Brain microvascular endothelial cell (primary cell): Measurements from ENCODE around the gene KCNAB1.
A peak's percentile ranks its signal among the peaks of the same experiment; 100 is the strongest.

Experiments used
- DNase-seq: peaks from one replicate; pipeline ENCODE4 v3.0.0-alpha.2; 2020
- H3K27ac ChIP-seq: fragments of 250-450 bp; sonication (Bioruptor Pico); 2 replicates; pipeline ENCODE4 v1.5.1; 2020; ENCODE audit warnings: mild to moderate bottlenecking, moderate library complexity
- H3K27me3 ChIP-seq: fragments of 250-450 bp; sonication (Bioruptor Pico); replicated peaks from 2 replicates; pipeline ENCODE4 v1.5.1; 2020; ENCODE audit warnings: mild to moderate bottlenecking
- H3K36me3 ChIP-seq: fragments of 250-450 bp; sonication (Bioruptor Pico); replicated peaks from 2 replicates; pipeline ENCODE4 v1.5.1; 2020; ENCODE audit warnings: mild to moderate bottlenecking
- H3K4me3 ChIP-seq: 2 replicates; pipeline ENCODE4 v1.5.1; 2011; ENCODE audit warnings: low read depth, mild to moderate bottlenecking, control low read depth, low read length, moderate library complexity
- CTCF ChIP-seq: IDR thresholded peaks from 2 replicates; pipeline ENCODE4 v1.5.1; 2011; ENCODE audit warnings: low read depth, mild to moderate bottlenecking, moderate library complexity, low read length, control low read depth, inconsistent platforms; ENCODE audit errors: missing control alignments
- in situ Hi-C: cut with HindIII; loops from 2 replicates; pipeline ENCODE4 v1.10.0; 2017; ENCODE audit warnings: low sequenced_read_pairs, low pct_ligation_motif_present

KCNAB1 gene

GRCh38 chr3:156290924-156291271, 170.5 kb downstream of the KCNAB1 start:
- no peak overlapping the region for H3K4me3 ChIP-seq
- H3K27me3 ChIP-seq: peaks cover 23% of the 10 kb centered on the region
- no peak for DNase-seq
- in situ Hi-C loops: no loop called here
- no peaks in the 10 kb centered on the region for H3K36me3 ChIP-seq
- no peak overlapping the region for H3K27ac ChIP-seq
- TF ChIP-seq CTCF: no peak

GRCh38 chr3:156291272-156292123, 171.1 kb downstream of the KCNAB1 start:
- H3K36me3 ChIP-seq: no peaks in the 10 kb centered on the region
- no peak overlapping the region for H3K27ac ChIP-seq
- in situ Hi-C loops: no loop called here
- TF ChIP-seq CTCF: no peak
- peak overlapping the region; percentile 36 for H3K4me3 ChIP-seq
- DNase-seq: no peak
- H3K27me3 ChIP-seq: peaks cover 23% of the 10 kb centered on the region

- DNase-seq: no peak
- H3K27ac ChIP-seq: no peak overlapping the region
- H3K36me3 ChIP-seq: no peaks in the 10 kb centered on the region
- H3K27me3 ChIP-seq: peaks cover 21% of the 10 kb centered on the region
- in situ Hi-C loops: no loop called here
- TF ChIP-seq CTCF: no peak
- no peak overlapping the region for H3K4me3 ChIP-seq
These were observed 173.2 kb downstream of the KCNAB1 start for GRCh38 chr3:156293566-156293965.

- TF ChIP-seq CTCF: no peak
- Histone ChIP-seq H3K4me3 (no peak overlapping the region), H3K27me3 (no peaks in the 10 kb centered on the region), H3K36me3 (no peaks in the 10 kb centered on the region), H3K27ac (no peak overlapping the region)
- DNase-seq: no peak
- in situ Hi-C loops: no loop called here
These were observed 177.2 kb downstream of the KCNAB1 start for GRCh38 chr3:156297582-156297981.

- DNase-seq: no peak
- no peak for TF ChIP-seq CTCF
- in situ Hi-C loops: no loop called here
- H3K27me3 ChIP-seq: no peaks in the 10 kb centered on the region
- H3K4me3 ChIP-seq: no peak overlapping the region
- H3K36me3 ChIP-seq: no peaks in the 10 kb centered on the region
- no peak overlapping the region for H3K27ac ChIP-seq
These were observed 177.6 kb downstream of the KCNAB1 start for GRCh38 chr3:156298014-156298413.

GRCh38 chr3:156298938-156299337, 178.6 kb downstream of the KCNAB1 start:
- DNase-seq: no peak
- Histone ChIP-seq H3K27me3 (no peaks in the 10 kb centered on the region), H3K4me3 (no peak overlapping the region), H3K27ac (no peak overlapping the region), H3K36me3 (no peaks in the 10 kb centered on the region)
- in situ Hi-C loops: no loop called here
- no peak for TF ChIP-seq CTCF
